ENCODE results near the gene ACOD1. TPM values are rescaled to one million over a fixed set of nuclear protein-coding genes. Genes with fewer than 3 reads are reported as not detected.
"Not testable (repeated sequence)": the region's sequence is repeated elsewhere in the genome, so short reads cannot be mapped to it uniquely, and the experiment has no call there.

ACOD1 gene
- polyA plus RNA-seq, 1 donor = not detected

GRCh38 chr13:76953968-76954367 is 5.7 kb downstream of the ACOD1 start:
- no peak for DNase-seq

- DNase-seq = no peak
These were observed 6.2 kb downstream of the ACOD1 start for GRCh38 chr13:76954538-76954937.

- no peak for DNase-seq
These were observed 6.9 kb downstream of the ACOD1 start for GRCh38 chr13:76955193-76955592.

GRCh38 chr13:76955661-76956060 is 7.3 kb downstream of the ACOD1 start:
- no peak for DNase-seq

- no peak for DNase-seq
These were observed 10.6 kb downstream of the ACOD1 start for GRCh38 chr13:76958841-76959432.

GRCh38 chr13:76959734-76960133 is 11.4 kb downstream of the ACOD1 start:
- not testable (repeated sequence) for DNase-seq

GRCh38 chr13:76965759-76966421 is 17.6 kb downstream of the ACOD1 start:
- DNase-seq = no peak

GRCh38 chr13:76967031-76967430 is 18.7 kb downstream of the ACOD1 start:
- no peak for DNase-seq

- DNase-seq = no peak
These were observed 19.7 kb downstream of the ACOD1 start for GRCh38 chr13:76968041-76968440.

- DNase-seq = no peak
These were observed 21.4 kb downstream of the ACOD1 start for GRCh38 chr13:76969488-76970365.

- no peak for DNase-seq
These were observed 22.9 kb downstream of the ACOD1 start for GRCh38 chr13:76971215-76971614.

GRCh38 chr13:76971851-76972829 is 23.8 kb downstream of the ACOD1 start:
- no peak for DNase-seq

- no peak for DNase-seq
These were observed 25.8 kb downstream of the ACOD1 start for GRCh38 chr13:76973920-76974617.

GRCh38 chr13:76974618-76974975 is 26.3 kb downstream of the ACOD1 start:
- DNase-seq = no peak

- no peak for DNase-seq
These were observed 27.6 kb downstream of the ACOD1 start for GRCh38 chr13:76975863-76976262.

GRCh38 chr13:76976490-76976889 is 28.2 kb downstream of the ACOD1 start:
- DNase-seq = no peak

GRCh38 chr13:76976929-76977328 is 28.6 kb downstream of the ACOD1 start:
- DNase-seq = no peak

GRCh38 chr13:76980075-76980718 is 31.9 kb downstream of the ACOD1 start:
- peak; percentile 73 for DNase-seq

- no peak for DNase-seq
These were observed 33.8 kb downstream of the ACOD1 start for GRCh38 chr13:76982061-76982460.

- DNase-seq = no peak
These were observed 35.4 kb downstream of the ACOD1 start for GRCh38 chr13:76983676-76984075.

GRCh38 chr13:76991432-76991795 is 43.1 kb downstream of the ACOD1 start:
- DNase-seq = no peak
